NCI-H1930 (cell line): ENCODE results near the gene TMEM271.
"Not testable (repeated sequence)": the region's sequence is repeated elsewhere in the genome, so short reads cannot be mapped to it uniquely, and the experiment has no call there.

Experiments used
- DNase-seq, 2 experiments: peaks; one replicate each; lab custom pipeline; 2025; lab: John Stamatoyannopoulos, UW

TMEM271 gene

GRCh38 chr4:561426-561825, 14.7 kb downstream of the TMEM271 start:
- DNase-seq: no peak

- DNase-seq: no peak
Observed at GRCh38 chr4:560731-561291, 15.3 kb downstream of the TMEM271 start.

GRCh38 chr4:560061-560460, 16.0 kb downstream of the TMEM271 start:
- no peak for DNase-seq

- no peak for DNase-seq
Observed at GRCh38 chr4:555566-556275, 20.4 kb downstream of the TMEM271 start.

GRCh38 chr4:554793-555320, 21.2 kb downstream of the TMEM271 start:
- DNase-seq: not testable (repeated sequence)

- DNase-seq: no peak
Observed at GRCh38 chr4:552019-552418, 24.1 kb downstream of the TMEM271 start.

- not testable (repeated sequence) for DNase-seq
Observed at GRCh38 chr4:550268-550667, 25.8 kb downstream of the TMEM271 start.

- no peak for DNase-seq
Observed at GRCh38 chr4:548976-549375, 27.1 kb downstream of the TMEM271 start.

GRCh38 chr4:545612-546011, 30.5 kb downstream of the TMEM271 start:
- no peak for DNase-seq

- no peak for DNase-seq
Observed at GRCh38 chr4:544386-545105, 31.5 kb downstream of the TMEM271 start.

- no peak for DNase-seq
Observed at GRCh38 chr4:541271-541670, 34.8 kb downstream of the TMEM271 start.

GRCh38 chr4:538542-539142, 37.5 kb downstream of the TMEM271 start:
- DNase-seq: no peak

GRCh38 chr4:537436-538264, 38.4 kb downstream of the TMEM271 start:
- no peak for DNase-seq

- no peak for DNase-seq
Observed at GRCh38 chr4:536351-536972, 39.6 kb downstream of the TMEM271 start.

- no peak for DNase-seq
Observed at GRCh38 chr4:535924-536281, 40.2 kb downstream of the TMEM271 start.

- DNase-seq: no peak
Observed at GRCh38 chr4:535181-535923, 40.7 kb downstream of the TMEM271 start.

- no peak for DNase-seq
Observed at GRCh38 chr4:534576-535151, 41.4 kb downstream of the TMEM271 start.

- DNase-seq: no peak
Observed at GRCh38 chr4:534101-534575, 42.0 kb downstream of the TMEM271 start.

- no peak for DNase-seq
Observed at GRCh38 chr4:533318-534100, 42.6 kb downstream of the TMEM271 start.
